Ammon's horn (tissue), 1 donor: Measurements from ENCODE around the gene CEBPA.
"Not testable (repeated sequence)": the region's sequence is repeated elsewhere in the genome, so short reads cannot be mapped to it uniquely, and the experiment has no call there.

Experiments used
- DNase-seq: peaks from one replicate; pipeline ENCODE4 v3.0.0-alpha.2; 2016; ENCODE audit warnings: low spot score

Gene CEBPA

GRCh38 chr19:33324628-33325027 is 22.3 kb upstream of the CEBPA start:
- no peak for DNase-seq

GRCh38 chr19:33323093-33323820 is 20.9 kb upstream of the CEBPA start:
- DNase-seq: no peak

- no peak for DNase-seq
Measured at GRCh38 chr19:33320636-33321035, 18.3 kb upstream of the CEBPA start.

GRCh38 chr19:33317991-33318390 is 15.7 kb upstream of the CEBPA start:
- not testable (repeated sequence) for DNase-seq

- no peak for DNase-seq
Measured at GRCh38 chr19:33317517-33317916, 15.2 kb upstream of the CEBPA start.

- DNase-seq: no peak
Measured at GRCh38 chr19:33316541-33317264, 14.4 kb upstream of the CEBPA start.

- DNase-seq: not testable (repeated sequence)
Measured at GRCh38 chr19:33312808-33313207, 10.5 kb upstream of the CEBPA start.

- no peak for DNase-seq
Measured at GRCh38 chr19:33312065-33312464, 9.7 kb upstream of the CEBPA start.

- no peak for DNase-seq
Measured at GRCh38 chr19:33311326-33311682, 9.0 kb upstream of the CEBPA start.

GRCh38 chr19:33310606-33311325 is 8.4 kb upstream of the CEBPA start:
- no peak for DNase-seq

- no peak for DNase-seq
Measured at GRCh38 chr19:33309826-33310225, 7.5 kb upstream of the CEBPA start.

GRCh38 chr19:33306853-33307792 is 4.8 kb upstream of the CEBPA start:
- no peak for DNase-seq

- DNase-seq: peak; percentile 1
Measured at GRCh38 chr19:33306191-33306590, 3.9 kb upstream of the CEBPA start.

- DNase-seq: peak; percentile 8
Measured at GRCh38 chr19:33304760-33305647, 2.7 kb upstream of the CEBPA start.

- no peak for DNase-seq
Measured at GRCh38 chr19:33304371-33304759, 2.0 kb upstream of the CEBPA start.

GRCh38 chr19:33303791-33304345 is 1.5 kb upstream of the CEBPA start:
- DNase-seq: peak; percentile 27

GRCh38 chr19:33302974-33303790 is 848 bp upstream of the CEBPA start:
- peak; percentile 6 for DNase-seq

GRCh38 chr19:33301900-33302174 is 497 bp downstream of the CEBPA start:
- no peak for DNase-seq

GRCh38 chr19:33301144-33301899 is 1.0 kb downstream of the CEBPA start:
- DNase-seq: peak; percentile 15
